Kidney (tissue), 14 donors: Measurements from ENCODE around the gene SYNGAP1. TPM values are rescaled to one million over a fixed set of nuclear protein-coding genes. Genes with fewer than 3 reads are reported as not detected.

Experiments
- DNase-seq, 5 donors: peaks; one replicate each; pipeline ENCODE4 v3.0.0-alpha.2; 2013 to 2020
- FAIRE-seq: peaks from 2 replicates; lab custom pipeline; 2012; peaks lifted over from hg19 to GRCh38; lab: Jason Lieb, UNC
- H3K27ac ChIP-seq, 2 donors: one replicate each; pipeline ENCODE4 v1.7.0; 2013; ENCODE audit warnings: low read depth in 2 of 2, low read length in 2 of 2, inconsistent platforms in 1 of 2
- H3K27me3 ChIP-seq: one replicate; pipeline ENCODE4 v1.7.1; 2013; ENCODE audit warnings: low read length, inconsistent platforms; ENCODE audit not compliant: control insufficient read depth, insufficient read depth
- H3K36me3 ChIP-seq, 3 donors: one replicate each; pipeline versions ENCODE4 v1.7.0 to v1.7.1; 2013; ENCODE audit warnings: low read length in 3 of 3, control low read depth in 1 of 3, inconsistent platforms in 1 of 3; ENCODE audit not compliant: insufficient read depth in 3 of 3, control insufficient read depth in 2 of 3
- H3K4me1 ChIP-seq, 3 donors: one replicate each; pipeline versions ENCODE4 v1.7.0 to v1.7.1; 2013; ENCODE audit warnings: low read length in 3 of 3, inconsistent platforms in 1 of 3, low read depth in 1 of 3; ENCODE audit not compliant: control insufficient read depth in 2 of 3, insufficient read depth in 2 of 3
- H3K4me3 ChIP-seq, 3 donors: one replicate each; pipeline versions ENCODE4 v1.7.0 to v1.8.1; 2013; ENCODE audit warnings: low read length in 3 of 3, control low read depth in 1 of 3, inconsistent platforms in 1 of 3
- H3K9ac ChIP-seq, 3 donors: one replicate each; pipeline versions ENCODE4 v1.7.0 to v1.7.1; 2013; ENCODE audit warnings: low read length in 3 of 3, control low read depth in 1 of 3, inconsistent platforms in 1 of 3
- H3K9me3 ChIP-seq, 3 donors: one replicate each; pipeline versions ENCODE4 v1.7.0 to v1.7.1; 2013; ENCODE audit warnings: low read length in 3 of 3, control low read depth in 1 of 3, inconsistent platforms in 1 of 3; ENCODE audit not compliant: control insufficient read depth in 2 of 3, insufficient read depth in 1 of 3
- intact Hi-C: fragments of 100-400 bp; cut with DNase I; formaldehyde crosslinking; loops from one replicate; pipeline ENCODE4 v1.11.1; 2022
- polyA plus RNA-seq: library from polyadenylated mRNA; stranded (reverse); fragments of 350-450 nt; fragmentation: Illumina TruSeq; extraction: RNeasy Lipid Tissue Mini Kit (QIAGEN cat#74804); gene quantifications from one replicate; pipeline ENCODE4 v1.2.3, GENCODE V29; 2014; ENCODE audit warnings: low read depth, low replicate concordance; ENCODE audit not compliant: insufficient read depth
- total RNA-seq: library from RNA; stranded (reverse); fragmentation: NEBNext Ultra II Directional; extraction: Animal tissue kit (Norgen Biotek cat#: 25700); gene quantifications from one replicate; pipeline ENCODE4 v1.2.1, GENCODE V29; 2021
- TF ChIP-seq, protein P1 (sequence below): IDR thresholded peaks from 3 replicates; pipeline ENCODE4 v1.5.1; 2012; ENCODE audit warnings: mild to moderate bottlenecking, moderate library complexity, borderline replicate concordance; ENCODE audit not compliant: insufficient read depth; ENCODE audit errors: extremely low read depth
- donor health status: control.
- donor health status: control.
- donor health status: control.
- donor health status: control.
- donor health status: control.
- donor health status: DM: yes; HTN: yes; CAD: no.
- donor health status: Normal renal cell carcinoma (clear cell type).

The SYNGAP1 gene
- total and polyA plus RNA-seq, 2 donors from 2014 or later = 2.7 to 17.8 TPM

DNA sequence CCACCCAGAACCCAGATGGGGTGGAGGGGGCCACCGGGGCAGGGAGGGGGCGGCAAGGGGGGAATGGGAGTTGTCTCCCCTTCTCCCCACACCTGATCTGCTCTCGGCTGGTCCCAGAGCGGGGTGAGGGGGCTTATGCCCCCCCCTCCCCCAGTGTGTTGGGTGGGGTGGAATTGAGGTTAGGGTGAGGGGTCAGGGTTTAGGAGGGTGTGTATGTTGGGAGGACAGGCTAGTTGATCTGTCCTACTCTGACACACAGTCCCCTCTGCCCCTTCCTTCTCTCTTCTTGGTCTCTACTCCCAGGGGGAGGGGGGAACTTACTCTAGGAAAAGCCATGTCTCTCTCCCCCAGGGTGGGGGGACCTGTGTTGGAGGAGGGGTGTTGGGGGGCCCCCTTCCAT is 32.6 kb downstream of the SYNGAP1 start:
- H3K27ac ChIP-seq = no peak overlapping the region
- no peaks in the 10 kb centered on the region for H3K9me3 ChIP-seq
- H3K36me3 ChIP-seq = peaks cover 0 to 3% (median 3%) of the 10 kb centered on the region in 3 donors
- peak overlapping the region in 1 of 3 donors; percentile 19 for H3K9ac ChIP-seq
- intact Hi-C loops = no loop called here
- TF ChIP-seq, protein P1, sequence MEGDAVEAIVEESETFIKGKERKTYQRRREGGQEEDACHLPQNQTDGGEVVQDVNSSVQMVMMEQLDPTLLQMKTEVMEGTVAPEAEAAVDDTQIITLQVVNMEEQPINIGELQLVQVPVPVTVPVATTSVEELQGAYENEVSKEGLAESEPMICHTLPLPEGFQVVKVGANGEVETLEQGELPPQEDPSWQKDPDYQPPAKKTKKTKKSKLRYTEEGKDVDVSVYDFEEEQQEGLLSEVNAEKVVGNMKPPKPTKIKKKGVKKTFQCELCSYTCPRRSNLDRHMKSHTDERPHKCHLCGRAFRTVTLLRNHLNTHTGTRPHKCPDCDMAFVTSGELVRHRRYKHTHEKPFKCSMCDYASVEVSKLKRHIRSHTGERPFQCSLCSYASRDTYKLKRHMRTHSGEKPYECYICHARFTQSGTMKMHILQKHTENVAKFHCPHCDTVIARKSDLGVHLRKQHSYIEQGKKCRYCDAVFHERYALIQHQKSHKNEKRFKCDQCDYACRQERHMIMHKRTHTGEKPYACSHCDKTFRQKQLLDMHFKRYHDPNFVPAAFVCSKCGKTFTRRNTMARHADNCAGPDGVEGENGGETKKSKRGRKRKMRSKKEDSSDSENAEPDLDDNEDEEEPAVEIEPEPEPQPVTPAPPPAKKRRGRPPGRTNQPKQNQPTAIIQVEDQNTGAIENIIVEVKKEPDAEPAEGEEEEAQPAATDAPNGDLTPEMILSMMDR = no peak
- H3K4me1 ChIP-seq = peaks cover 0 to 9% (median 0%) of the 10 kb centered on the region in 3 donors
- DNase-seq = peak in 1 of 5 donors; percentile 44
- FAIRE-seq = no peak
- no peak overlapping the region for H3K4me3 ChIP-seq
- H3K27me3 ChIP-seq = no peaks in the 10 kb centered on the region

DNA sequence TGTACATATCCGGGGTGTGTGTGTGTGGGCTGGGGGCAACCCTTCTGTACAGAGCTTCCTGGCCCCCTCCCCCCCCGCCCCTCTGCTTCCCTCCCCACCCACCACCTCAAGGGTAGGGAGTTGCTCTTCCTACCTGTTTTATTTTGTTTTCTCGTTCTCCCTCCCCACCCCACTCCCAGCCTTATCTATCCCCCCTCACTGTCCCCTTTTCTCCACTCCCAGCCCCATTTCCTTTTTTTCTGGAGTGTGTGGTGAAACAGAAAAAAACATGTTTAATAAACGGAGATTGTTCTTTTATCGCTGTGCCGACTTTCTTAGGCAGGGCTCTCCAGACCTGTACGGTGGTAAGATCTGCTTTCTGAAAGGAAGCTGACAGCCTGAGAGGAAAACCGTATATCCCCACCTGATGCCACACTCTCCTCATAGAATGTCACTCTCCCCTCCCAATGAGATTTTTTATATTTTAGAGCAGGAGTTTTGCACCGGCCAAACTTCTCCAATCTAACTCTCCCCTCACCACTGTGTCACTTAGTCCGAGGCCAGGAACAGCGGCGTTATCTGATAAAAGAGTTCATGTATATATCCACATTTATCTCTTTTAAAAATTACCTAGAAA is 33.6 kb downstream of the SYNGAP1 start:
- Histone ChIP-seq H3K4me3 (peak overlapping the region; percentile 87 to 95 (median 93)), H3K27ac (peak overlapping the region in 1 of 2 donors; percentile 63), H3K4me1 (peaks cover 0 to 9% (median 0%) of the 10 kb centered on the region in 3 donors), H3K9ac (peak overlapping the region; percentile 79 to 98 (median 81)), H3K9me3 (no peaks in the 10 kb centered on the region), H3K36me3 (peaks cover 0 to 3% (median 3%) of the 10 kb centered on the region in 3 donors), H3K27me3 (no peaks in the 10 kb centered on the region)
- intact Hi-C loops = no loop called here
- FAIRE-seq = no peak
- TF ChIP-seq, protein P1 = no peak
- DNase-seq = no peak

DNA sequence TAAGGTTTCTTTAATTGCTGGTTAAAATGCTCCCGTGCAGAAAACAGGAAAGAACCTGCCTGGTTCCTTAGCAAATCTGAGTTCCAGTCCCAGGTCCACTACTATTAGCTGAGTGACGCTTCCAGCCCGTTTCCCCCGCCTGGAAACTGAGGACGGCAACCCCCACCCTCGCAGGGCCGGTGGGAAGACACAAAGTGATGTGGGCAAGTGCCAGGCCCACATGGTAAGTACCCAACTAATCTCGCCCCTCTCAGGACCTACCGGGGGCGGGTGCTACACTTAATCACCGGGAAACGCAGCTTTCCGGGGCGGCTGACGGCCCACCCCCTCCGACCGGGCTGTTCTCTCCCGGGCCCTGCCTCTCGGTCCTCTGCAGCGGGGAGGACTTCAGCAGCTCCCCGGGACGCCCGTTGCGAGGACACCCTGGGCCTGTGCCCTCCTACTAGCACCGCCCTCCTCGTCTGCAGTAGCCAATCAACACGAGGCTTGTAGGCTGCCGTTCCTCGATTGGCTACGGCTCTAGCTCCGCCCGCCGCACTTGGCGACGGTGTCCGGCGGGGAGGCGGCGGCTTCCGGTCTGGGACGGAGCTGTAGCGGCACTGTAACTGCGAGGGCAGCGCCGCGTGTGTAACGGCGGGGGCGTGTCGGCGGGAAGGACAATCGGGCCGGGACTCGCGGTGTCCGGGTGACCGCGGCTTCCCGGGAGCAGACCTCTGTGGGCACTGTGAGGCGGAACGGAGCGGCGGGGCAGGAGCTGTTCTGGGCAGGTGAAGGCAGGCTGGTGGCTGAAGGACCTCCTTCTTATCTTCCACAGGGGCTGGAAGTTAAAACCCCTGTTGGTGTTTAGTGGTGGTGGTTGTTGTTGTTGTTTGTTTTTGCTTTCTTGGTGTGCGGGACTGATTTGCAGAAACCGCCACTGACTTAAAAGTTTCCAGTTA is 34.4 kb downstream of the SYNGAP1 start, which contains the start of gene ZBTB9:
TSS of gene ZBTB9 (plus strand) at position 568 of the 938 bp plus-strand sequence. CDS start 525 bp downstream, outside the sequence.
- FAIRE-seq (peak; percentile 92), DNase-seq (peak; percentile 97 to 98 (median 98))
- H3K27ac ChIP-seq = peak within 1 kb of the TSS; percentile 63 to 85
- TF ChIP-seq, protein P1 = no peak
- peaks cover 0 to 3% (median 3%) of the 10 kb centered on the region in 3 donors for H3K36me3 ChIP-seq
- no peaks in the 10 kb centered on the region for H3K27me3 ChIP-seq
- H3K9me3 ChIP-seq = no peaks in the 10 kb centered on the region
- peak within 1 kb of the TSS; percentile 87 to 95 (median 93) for H3K4me3 ChIP-seq
- H3K4me1 ChIP-seq = peaks cover 0 to 9% (median 0%) of the 10 kb centered on the region in 3 donors
- peak within 1 kb of the TSS; percentile 79 to 98 (median 81) for H3K9ac ChIP-seq
- intact Hi-C loops = no loop called here
